GM18909 (cell line): ENCODE results near the gene MAP4K2.

Experiments
- ATAC-seq: cut with Tn5 transposase; IDR thresholded peaks from one replicate; pipeline ENCODE4 v1.9.1; 2021; ENCODE audit warnings: mild to moderate bottlenecking; ENCODE audit not compliant: unreplicated experiment, poor library complexity

Gene MAP4K2

GRCh38 chr11:64794526-64794925, 8.5 kb downstream of the MAP4K2 start:
- no peak for ATAC-seq

- no peak for ATAC-seq
These were observed 9.5 kb downstream of the MAP4K2 start for GRCh38 chr11:64793271-64794160.

- ATAC-seq = no peak
These were observed 10.5 kb downstream of the MAP4K2 start for GRCh38 chr11:64792482-64792881.

DNA sequence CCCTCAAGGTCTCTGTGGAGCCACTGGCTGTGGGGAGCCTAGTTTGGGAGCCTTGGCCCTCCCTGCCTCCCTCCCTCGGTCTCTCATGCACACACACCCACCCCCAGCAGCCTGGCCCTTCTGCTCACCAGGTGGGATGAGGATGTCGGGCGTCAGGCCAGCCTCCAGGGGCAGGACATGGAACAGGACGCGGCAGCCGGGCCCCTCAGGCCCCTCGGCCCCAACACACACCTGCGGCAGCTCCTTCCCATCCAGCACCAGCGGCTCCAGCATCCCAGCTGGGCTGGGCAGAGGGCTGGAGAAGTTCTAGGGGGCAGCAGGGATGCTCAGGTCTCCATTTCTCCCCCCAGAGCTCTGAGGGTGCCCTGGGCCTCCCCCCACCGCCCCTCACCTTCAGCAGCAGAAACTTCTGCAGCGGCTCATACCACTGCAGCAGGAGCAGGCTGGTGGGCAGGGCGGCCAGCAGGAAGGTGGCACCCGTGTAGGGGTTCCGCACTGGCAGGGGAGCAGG, 11.2 kb downstream of the MAP4K2 start:
- ATAC-seq = no peak

DNA sequence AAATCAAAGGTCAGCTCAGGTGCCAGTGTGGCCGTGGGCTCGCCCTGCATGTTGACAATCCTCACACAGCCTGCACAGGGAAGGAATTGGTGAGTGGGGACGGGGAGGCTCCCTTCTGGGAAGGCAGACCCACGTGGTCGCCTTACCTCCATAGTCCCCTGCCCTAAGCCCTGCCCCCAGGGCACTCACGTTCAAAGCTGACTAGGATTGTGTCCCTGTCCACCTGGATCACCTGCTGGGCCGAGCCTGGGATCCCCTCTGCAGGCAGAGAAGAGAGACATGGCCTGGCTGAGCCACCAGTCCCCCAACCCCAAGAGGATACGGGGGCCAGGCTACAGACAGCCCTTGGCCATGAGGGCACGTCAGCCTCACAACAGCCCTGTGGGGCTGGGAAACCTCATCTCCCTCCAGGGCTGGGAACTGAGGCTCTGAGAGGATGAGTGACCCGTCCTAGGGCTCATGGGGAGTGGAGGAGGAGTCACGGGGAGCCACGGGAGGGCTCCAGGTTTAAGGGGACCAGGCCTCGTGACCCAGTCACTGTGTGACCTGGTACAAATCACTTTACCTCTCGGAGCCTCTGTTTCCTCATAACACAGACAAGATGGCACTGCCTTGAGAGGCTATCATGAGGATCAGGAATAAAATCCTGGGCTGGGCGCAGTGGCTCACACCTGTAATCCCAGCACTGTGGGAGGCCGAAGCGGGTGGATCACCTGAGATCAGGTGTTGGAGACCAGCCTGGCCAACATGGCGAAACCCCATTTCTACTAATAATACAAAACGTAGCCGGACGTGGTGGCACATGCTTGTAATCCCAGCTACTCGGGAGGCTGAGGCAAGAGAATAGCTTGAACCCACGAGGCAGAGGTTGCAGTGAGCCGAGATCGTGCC, 12.6 kb downstream of the MAP4K2 start:
- ATAC-seq = no peak

DNA sequence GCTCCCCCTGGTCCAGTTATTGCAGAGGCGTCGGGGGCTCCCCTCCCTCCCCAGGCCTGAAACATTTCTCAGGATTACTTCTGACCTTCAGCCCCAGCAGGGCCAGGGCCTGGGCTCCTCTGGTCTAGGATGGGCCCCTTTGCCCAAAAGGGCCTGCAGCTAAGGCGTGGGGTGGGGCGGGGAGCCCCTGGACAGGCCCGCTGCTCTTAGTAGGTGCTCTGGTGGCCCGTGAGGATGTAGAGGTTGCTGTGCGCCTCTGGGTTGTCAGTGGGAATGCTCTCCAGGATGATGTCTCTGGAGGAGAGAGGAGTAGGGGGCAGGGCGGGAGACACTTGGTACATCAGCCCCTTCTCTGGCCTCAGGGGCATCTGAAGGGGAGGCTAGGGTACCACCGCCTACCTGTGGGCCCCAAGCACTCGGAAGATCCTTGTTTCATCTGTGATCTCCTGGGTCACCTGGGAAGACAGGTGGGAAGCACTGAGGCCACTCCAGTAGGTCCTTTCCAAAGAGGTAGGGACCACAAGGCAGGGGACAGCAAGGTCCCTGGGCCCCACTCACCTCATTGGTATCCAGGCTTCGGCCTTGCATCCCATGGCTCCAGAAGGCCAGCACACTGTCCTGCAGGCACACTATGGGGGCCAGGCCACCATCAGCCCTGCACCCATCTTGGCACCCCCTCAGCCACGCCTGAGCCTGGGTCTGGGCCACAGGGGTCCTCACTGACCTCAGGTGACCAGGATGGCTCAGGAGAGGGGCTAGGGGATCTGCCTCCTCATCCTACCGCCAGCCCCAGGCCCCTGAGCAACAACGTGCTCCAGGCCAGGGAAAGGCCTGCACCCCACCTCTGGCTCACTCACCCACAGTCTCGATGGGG, 13.4 kb downstream of the MAP4K2 start:
- no peak for ATAC-seq

DNA sequence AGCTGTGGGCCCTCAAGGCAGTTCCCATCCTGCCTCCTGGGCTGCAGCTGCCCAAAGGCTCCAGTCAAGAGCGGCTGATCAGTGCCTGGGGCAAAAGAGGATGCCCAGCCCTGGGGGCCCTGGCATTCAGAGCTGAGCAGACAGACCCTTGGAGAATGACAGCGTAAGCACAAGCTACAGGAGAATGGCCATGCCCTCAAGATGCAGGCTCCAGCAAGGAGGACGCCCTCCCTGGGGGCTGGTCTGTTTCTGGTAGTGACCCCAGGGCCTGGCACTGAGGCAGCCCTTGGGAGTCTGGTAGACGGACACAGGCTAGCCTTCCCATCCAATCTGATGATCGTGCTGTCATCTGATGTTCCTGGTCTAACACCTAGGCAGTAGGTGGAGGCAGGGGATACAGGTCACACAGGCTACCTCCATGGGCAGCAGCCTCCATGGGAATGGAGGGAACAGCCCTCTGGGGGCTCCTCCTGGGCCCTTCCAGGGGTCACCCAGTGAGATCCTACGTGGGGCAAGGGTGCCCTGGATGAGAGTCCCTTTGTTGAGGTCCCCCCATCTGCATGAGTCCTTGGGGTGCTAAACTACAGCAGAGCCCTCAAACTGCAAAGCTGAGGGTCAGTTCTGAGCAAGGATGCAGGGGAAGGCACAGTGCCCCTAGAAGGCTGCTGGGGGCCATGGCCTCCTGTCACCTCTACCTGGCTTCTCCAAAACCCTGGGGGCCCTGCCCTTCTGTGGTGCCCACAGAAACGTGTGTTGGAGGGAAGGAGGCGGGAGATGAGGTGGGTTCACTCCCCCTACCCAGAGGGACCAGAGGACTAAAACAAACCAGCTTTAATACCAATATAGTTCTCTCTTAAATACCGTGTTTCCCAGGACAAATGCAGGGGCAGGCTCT, 14.4 kb downstream of the MAP4K2 start:
- no peak for ATAC-seq

GRCh38 chr11:64787526-64788320, 15.3 kb downstream of the MAP4K2 start:
- ATAC-seq = no peak

GRCh38 chr11:64786308-64786707, 16.7 kb downstream of the MAP4K2 start:
- ATAC-seq = no peak

- ATAC-seq = no peak
These were observed 18.0 kb downstream of the MAP4K2 start for GRCh38 chr11:64784813-64785581.

DNA sequence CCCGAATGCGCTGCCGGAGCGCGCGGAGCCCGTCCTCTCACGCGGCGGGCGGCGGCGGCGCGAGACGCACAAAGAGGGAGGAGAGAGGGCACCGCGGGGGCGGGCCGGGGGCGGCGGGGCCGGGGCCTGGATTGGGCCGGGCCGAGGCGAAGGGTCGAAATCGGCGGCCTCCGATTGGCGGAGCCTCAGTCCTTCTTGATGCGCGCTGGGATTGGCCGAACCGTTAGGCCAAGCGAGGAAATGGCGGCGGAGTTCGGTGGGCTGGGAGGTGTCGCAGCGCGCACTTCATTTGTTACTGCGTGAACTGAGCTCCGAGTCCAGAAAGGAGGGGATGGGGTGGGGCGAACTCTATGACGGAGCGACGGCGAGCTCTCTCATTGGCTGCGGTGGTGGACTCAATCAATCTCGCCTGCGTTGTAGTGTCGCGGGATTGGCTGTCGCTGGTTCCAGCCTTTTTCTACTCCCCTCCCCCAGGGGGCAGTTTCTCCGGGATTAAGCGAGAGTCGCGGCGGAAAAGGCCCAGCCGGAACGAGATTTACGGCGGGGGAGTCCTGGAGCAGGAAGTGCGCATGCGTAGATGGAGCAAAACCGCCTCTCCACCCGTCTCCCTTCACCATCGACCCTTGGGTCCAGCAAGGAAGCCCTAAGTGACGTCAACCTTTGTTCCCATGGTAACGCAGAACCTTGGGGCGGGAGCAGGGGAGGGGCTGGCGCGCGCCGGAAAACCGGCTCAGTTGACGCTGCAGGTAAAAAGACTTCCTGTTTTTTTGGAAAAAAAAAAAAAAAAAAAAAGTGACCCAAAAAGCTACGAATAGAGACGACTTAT, 24.3 kb downstream of the MAP4K2 start, which contains the start of gene SF1:
Gene SF1, minus strand, starts transcription at position 70 of the 826 bp plus-strand sequence. CDS start 150 bp downstream, outside the sequence.
- ATAC-seq = peak; percentile 83

- ATAC-seq = peak; percentile 19
These were observed 24.9 kb downstream of the MAP4K2 start for GRCh38 chr11:64778223-64778472.

DNA sequence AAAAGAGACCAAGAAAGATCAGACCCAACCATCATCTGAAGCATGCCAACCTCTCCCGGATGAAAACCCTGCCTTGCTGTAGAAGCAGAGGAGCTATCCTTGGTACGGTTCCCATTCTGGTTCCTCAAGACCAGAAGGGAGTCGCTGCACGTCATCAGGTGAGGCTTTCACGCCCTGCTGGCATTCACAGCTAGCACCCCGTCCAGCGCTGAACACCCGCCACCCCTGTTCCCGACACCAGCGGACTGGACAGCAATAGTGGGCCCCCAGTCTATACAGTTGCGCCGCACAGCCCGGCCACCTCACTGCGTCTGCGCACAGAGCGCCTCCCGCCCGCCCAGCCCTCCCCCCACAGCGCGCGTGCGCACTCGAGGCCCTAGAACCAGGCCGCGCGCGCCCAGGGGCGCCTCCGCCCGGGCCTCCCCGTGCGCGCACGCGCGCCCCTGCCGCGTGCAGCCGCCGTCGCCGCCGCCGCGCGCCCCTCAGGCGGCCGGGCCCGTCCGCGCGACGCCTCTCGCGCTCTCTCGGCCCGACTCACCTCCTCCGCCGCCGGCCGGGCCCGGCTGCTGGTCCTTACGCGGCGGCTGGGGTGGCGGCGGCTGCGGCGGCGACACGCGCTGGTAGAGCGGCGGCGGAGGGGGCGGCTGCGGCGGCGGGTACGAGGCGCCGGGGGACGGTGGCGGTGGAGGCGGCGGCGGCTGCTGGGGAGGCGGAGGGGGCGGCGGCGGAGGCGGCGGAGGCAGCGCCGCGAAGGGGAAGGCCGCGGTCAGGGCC, 25.4 kb downstream of the MAP4K2 start:
- ATAC-seq = peak; percentile 24

- ATAC-seq = no peak
These were observed 26.1 kb downstream of the MAP4K2 start for GRCh38 chr11:64776875-64777274.

- ATAC-seq = no peak
These were observed 26.6 kb downstream of the MAP4K2 start for GRCh38 chr11:64776425-64776824.

GRCh38 chr11:64774144-64774543, 28.9 kb downstream of the MAP4K2 start:
- no peak for ATAC-seq
